WTC11 (cell line): ENCODE results near the gene UBC. TPM values are rescaled to one million over a fixed set of nuclear protein-coding genes. Genes with fewer than 3 reads are reported as not detected.

ENCODE experiments used
- ATAC-seq: fragments of 200-7000 bp; cut with Tn5 transposase; 2 replicates; pipeline ENCODE4 v1.10.0; 2021; ENCODE audit warnings: mild to moderate bottlenecking, moderate library complexity
- CTCF ChIA-PET: fragments of 300-600 bp; sonication (Branson Sonifier 250); formaldehyde crosslinking; loops from one replicate; lab custom pipeline; 2021; ENCODE audit warnings: antibody characterized with exemption; lab: Charles Lee
- POLR2A ChIA-PET: fragments of 350-600 bp; sonication (Branson Sonifier 250); formaldehyde crosslinking; loops from one replicate; lab custom pipeline; 2021; ENCODE audit warnings: antibody characterized with exemption; lab: Charles Lee
- DNase-seq: peaks from one replicate; pipeline ENCODE4 v3.0.0; 2021; ENCODE audit warnings: low spot score
- H3K27ac Mint-ChIP-seq: 2 replicates; pipeline ENCODE4 v1.8.0; 2021; ENCODE audit warnings: mixed read lengths
- H3K27me3 Mint-ChIP-seq: 2 replicates; pipeline ENCODE4 v1.8.0; 2021; ENCODE audit warnings: low read depth, mild to moderate bottlenecking, moderate library complexity, mixed read lengths
- H3K36me3 Mint-ChIP-seq: 2 replicates; pipeline ENCODE4 v1.8.0; 2021; ENCODE audit warnings: mixed read lengths
- H3K4me1 Mint-ChIP-seq: 2 replicates; pipeline ENCODE4 v1.8.0; 2022; ENCODE audit warnings: mixed read lengths
- H3K4me3 Mint-ChIP-seq: 2 replicates; pipeline ENCODE4 v1.8.0; 2021; ENCODE audit warnings: mild to moderate bottlenecking, moderate library complexity, mixed read lengths
- H3K9me3 Mint-ChIP-seq: 2 replicates; pipeline ENCODE4 v1.8.0; 2021; ENCODE audit warnings: mixed read lengths
- ATF1 ChIP-seq: sonication (generic); formaldehyde crosslinking; IDR thresholded peaks from 2 replicates; pipeline ENCODE4 v1.8.1; 2023; ENCODE audit warnings: mild to moderate bottlenecking, moderate library complexity, missing genetic modification reagents
- CREB1 ChIP-seq: sonication (generic); formaldehyde crosslinking; IDR thresholded peaks from 2 replicates; pipeline ENCODE4 v1.8.0; 2023; ENCODE audit warnings: mild to moderate bottlenecking, missing genetic modification reagents
- GABPB1 ChIP-seq: sonication (generic); formaldehyde crosslinking; IDR thresholded peaks from 2 replicates; pipeline ENCODE4 v1.8.1; 2023; ENCODE audit warnings: mild to moderate bottlenecking, missing genetic modification reagents
- NR3C1 ChIP-seq: sonication (generic); formaldehyde crosslinking; conservative IDR thresholded peaks from 2 replicates; pipeline ENCODE4 v1.8.1; 2023; ENCODE audit warnings: low read depth, mild to moderate bottlenecking, missing genetic modification reagents
- SMAD4 ChIP-seq: sonication (generic); formaldehyde crosslinking; IDR thresholded peaks from 2 replicates; pipeline ENCODE4 v1.8.0; 2022; ENCODE audit warnings: mild to moderate bottlenecking, missing genetic modification reagents
- ZNF219 ChIP-seq: sonication (generic); formaldehyde crosslinking; IDR thresholded peaks from 2 replicates; pipeline ENCODE4 v1.8.0; 2023; ENCODE audit warnings: missing genetic modification reagents, mild to moderate bottlenecking, borderline replicate concordance
- total RNA-seq: library from RNA; stranded (reverse); gene quantifications from 3 replicates; pipeline ENCODE4 v1.2.3, GENCODE V29; 2021
- TF ChIP-seq, protein P1 (sequence below): sonication (generic); formaldehyde crosslinking; IDR thresholded peaks from 2 replicates; pipeline ENCODE4 v1.8.1; 2023; ENCODE audit warnings: mild to moderate bottlenecking, missing genetic modification reagents, borderline replicate concordance
- TF ChIP-seq, protein P2 (sequence below): sonication (generic); formaldehyde crosslinking; IDR thresholded peaks from 2 replicates; pipeline ENCODE4 v1.8.1; 2022; ENCODE audit warnings: low read depth, missing genetic modification reagents, borderline replicate concordance
- TF ChIP-seq, protein P3 (sequence below): sonication (generic); formaldehyde crosslinking; conservative IDR thresholded peaks from 2 replicates; pipeline ENCODE4 v1.8.1; 2023; ENCODE audit warnings: mild to moderate bottlenecking, low read depth, missing genetic modification reagents, moderate library complexity
- TF ChIP-seq, protein P4 (sequence below): sonication (generic); formaldehyde crosslinking; IDR thresholded peaks from 2 replicates; pipeline ENCODE4 v1.8.0; 2022; ENCODE audit warnings: mild to moderate bottlenecking, missing genetic modification reagents
- TF ChIP-seq, protein P5 (sequence below): fragments of 200-600 bp; IDR thresholded peaks from 2 replicates; pipeline ENCODE4 v1.8.0; 2022; ENCODE audit warnings: antibody characterized with exemption

UBC gene
- total RNA-seq, 1 experiment from 2014 or later = 530 TPM

DNA sequence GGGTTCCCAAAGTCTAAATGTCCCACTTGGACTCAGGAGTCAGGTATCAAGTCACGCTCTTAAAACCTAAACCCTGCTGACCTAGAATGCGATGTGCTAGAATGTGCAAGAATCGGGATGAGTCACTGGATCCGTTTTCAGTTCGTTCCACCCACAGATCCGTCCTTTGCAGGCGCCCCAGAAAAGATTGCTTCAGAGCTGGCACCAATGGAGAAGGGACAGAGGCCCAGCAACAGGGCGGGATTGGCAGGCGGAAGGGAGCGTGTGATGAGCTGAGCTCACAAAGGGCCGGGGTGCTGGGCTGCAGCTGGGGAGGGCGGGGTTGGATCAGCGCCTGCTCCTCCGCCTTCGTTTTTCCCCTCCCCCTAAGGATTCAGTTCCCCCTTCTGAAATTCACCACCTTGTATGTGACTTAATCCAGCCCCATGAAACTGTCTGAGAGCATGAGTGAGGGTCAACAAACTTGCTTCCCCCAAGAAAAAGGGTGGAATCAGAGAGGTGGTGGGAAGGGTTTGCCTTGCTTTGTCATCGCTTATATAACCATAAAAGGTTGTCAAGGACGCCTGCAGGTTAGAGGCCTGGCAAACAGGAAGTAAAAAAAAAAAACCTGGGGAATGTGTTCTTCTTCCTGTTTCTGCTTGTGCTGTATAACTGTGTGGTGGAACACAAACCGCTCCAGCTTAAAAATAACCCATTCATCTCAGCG is 2.8 kb upstream of the UBC start (continued):
- TF ChIP-seq, protein P1, sequence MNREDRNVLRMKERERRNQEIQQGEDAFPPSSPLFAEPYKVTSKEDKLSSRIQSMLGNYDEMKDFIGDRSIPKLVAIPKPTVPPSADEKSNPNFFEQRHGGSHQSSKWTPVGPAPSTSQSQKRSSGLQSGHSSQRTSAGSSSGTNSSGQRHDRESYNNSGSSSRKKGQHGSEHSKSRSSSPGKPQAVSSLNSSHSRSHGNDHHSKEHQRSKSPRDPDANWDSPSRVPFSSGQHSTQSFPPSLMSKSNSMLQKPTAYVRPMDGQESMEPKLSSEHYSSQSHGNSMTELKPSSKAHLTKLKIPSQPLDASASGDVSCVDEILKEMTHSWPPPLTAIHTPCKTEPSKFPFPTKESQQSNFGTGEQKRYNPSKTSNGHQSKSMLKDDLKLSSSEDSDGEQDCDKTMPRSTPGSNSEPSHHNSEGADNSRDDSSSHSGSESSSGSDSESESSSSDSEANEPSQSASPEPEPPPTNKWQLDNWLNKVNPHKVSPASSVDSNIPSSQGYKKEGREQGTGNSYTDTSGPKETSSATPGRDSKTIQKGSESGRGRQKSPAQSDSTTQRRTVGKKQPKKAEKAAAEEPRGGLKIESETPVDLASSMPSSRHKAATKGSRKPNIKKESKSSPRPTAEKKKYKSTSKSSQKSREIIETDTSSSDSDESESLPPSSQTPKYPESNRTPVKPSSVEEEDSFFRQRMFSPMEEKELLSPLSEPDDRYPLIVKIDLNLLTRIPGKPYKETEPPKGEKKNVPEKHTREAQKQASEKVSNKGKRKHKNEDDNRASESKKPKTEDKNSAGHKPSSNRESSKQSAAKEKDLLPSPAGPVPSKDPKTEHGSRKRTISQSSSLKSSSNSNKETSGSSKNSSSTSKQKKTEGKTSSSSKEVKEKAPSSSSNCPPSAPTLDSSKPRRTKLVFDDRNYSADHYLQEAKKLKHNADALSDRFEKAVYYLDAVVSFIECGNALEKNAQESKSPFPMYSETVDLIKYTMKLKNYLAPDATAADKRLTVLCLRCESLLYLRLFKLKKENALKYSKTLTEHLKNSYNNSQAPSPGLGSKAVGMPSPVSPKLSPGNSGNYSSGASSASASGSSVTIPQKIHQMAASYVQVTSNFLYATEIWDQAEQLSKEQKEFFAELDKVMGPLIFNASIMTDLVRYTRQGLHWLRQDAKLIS (CRISPR knock-in tag) = no peak
- TF ChIP-seq, protein P2, sequence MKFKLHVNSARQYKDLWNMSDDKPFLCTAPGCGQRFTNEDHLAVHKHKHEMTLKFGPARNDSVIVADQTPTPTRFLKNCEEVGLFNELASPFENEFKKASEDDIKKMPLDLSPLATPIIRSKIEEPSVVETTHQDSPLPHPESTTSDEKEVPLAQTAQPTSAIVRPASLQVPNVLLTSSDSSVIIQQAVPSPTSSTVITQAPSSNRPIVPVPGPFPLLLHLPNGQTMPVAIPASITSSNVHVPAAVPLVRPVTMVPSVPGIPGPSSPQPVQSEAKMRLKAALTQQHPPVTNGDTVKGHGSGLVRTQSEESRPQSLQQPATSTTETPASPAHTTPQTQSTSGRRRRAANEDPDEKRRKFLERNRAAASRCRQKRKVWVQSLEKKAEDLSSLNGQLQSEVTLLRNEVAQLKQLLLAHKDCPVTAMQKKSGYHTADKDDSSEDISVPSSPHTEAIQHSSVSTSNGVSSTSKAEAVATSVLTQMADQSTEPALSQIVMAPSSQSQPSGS (CRISPR knock-in tag) = no peak
- TF ChIP-seq SMAD4 (CRISPR knock-in tag) (no peak), ATF1 (CRISPR knock-in tag) (no peak), CREB1 (CRISPR knock-in tag) (no peak)
- TF ChIP-seq, protein P3, sequence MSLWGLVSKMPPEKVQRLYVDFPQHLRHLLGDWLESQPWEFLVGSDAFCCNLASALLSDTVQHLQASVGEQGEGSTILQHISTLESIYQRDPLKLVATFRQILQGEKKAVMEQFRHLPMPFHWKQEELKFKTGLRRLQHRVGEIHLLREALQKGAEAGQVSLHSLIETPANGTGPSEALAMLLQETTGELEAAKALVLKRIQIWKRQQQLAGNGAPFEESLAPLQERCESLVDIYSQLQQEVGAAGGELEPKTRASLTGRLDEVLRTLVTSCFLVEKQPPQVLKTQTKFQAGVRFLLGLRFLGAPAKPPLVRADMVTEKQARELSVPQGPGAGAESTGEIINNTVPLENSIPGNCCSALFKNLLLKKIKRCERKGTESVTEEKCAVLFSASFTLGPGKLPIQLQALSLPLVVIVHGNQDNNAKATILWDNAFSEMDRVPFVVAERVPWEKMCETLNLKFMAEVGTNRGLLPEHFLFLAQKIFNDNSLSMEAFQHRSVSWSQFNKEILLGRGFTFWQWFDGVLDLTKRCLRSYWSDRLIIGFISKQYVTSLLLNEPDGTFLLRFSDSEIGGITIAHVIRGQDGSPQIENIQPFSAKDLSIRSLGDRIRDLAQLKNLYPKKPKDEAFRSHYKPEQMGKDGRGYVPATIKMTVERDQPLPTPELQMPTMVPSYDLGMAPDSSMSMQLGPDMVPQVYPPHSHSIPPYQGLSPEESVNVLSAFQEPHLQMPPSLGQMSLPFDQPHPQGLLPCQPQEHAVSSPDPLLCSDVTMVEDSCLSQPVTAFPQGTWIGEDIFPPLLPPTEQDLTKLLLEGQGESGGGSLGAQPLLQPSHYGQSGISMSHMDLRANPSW (CRISPR knock-in tag) = no peak
- TF ChIP-seq, protein P4, sequence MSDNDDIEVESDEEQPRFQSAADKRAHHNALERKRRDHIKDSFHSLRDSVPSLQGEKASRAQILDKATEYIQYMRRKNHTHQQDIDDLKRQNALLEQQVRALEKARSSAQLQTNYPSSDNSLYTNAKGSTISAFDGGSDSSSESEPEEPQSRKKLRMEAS (CRISPR knock-in tag) = peak; percentile 21; the same call in 1 of the 2 replicates
- TF ChIP-seq, protein P5, sequence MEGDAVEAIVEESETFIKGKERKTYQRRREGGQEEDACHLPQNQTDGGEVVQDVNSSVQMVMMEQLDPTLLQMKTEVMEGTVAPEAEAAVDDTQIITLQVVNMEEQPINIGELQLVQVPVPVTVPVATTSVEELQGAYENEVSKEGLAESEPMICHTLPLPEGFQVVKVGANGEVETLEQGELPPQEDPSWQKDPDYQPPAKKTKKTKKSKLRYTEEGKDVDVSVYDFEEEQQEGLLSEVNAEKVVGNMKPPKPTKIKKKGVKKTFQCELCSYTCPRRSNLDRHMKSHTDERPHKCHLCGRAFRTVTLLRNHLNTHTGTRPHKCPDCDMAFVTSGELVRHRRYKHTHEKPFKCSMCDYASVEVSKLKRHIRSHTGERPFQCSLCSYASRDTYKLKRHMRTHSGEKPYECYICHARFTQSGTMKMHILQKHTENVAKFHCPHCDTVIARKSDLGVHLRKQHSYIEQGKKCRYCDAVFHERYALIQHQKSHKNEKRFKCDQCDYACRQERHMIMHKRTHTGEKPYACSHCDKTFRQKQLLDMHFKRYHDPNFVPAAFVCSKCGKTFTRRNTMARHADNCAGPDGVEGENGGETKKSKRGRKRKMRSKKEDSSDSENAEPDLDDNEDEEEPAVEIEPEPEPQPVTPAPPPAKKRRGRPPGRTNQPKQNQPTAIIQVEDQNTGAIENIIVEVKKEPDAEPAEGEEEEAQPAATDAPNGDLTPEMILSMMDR = no peak
- TF ChIP-seq, all 79 proteins: peak for 11

DNA sequence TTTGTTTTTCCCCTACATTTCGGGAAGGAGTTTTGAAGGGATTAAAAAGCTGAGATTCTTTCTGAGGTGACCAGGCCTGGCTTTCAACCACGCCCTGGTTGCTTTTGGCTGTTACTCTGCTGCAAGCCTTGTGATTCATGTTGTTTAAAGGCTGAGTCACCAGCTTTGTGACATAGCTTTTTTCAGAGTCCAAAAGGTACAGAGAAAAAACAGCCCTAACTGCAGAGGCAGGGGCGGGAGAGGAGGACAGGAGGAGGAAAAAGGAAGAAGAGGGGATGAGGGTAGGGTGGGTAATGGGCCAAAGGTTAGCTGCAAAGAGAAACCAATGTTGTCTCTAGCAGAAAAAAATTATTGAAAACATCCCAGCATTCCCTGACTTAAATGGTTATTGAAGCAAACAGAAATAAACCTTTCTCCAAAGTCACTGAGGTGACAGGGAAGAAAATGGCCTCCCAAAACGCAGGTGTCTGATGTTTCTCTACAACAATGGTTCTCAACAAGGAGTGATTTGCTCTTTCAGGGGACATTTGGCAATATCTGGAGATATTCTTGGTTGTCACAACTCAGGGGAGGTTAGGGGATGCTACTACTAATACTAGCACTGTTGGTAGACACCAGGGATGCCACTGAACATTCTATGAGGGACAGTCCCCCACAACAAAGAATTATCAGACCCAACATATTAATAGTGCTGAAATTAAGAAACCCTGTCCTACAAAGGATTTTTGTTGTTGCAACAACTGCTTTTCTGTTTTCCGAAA is 2.1 kb upstream of the UBC start:
- POLR2A ChIA-PET = interaction anchor here (0.6 to 1.7 kb wide), 5 partner anchors 11 to 78 kb away, joined by 4 to 10 read pairs (median 5); no protein-coding TSS in a partner anchor
- TF ChIP-seq, protein P4 (CRISPR knock-in tag) = 0 out of 2 replicates have a peak, but pooled peaks have one; percentile 8
- no peak for TF ChIP-seq NR3C1
- TF ChIP-seq GABPB1 (CRISPR knock-in tag) = peak; percentile 58
- no peak for TF ChIP-seq ZNF219 (CRISPR knock-in tag)
- peak overlapping the region; percentile 82 for H3K4me3 Mint-ChIP-seq
- H3K27ac Mint-ChIP-seq = peak overlapping the region; percentile 100
- H3K27me3 Mint-ChIP-seq = no peaks in the 10 kb centered on the region
- CTCF ChIA-PET = interaction anchor here (5.7 to 5.8 kb wide), 2 partner anchors 10 to 24 kb away, joined by 35 to 41 read pairs; no protein-coding TSS in a partner anchor
- no peaks in the 10 kb centered on the region for H3K9me3 Mint-ChIP-seq
- H3K36me3 Mint-ChIP-seq = peaks cover 25% of the 10 kb centered on the region
- H3K4me1 Mint-ChIP-seq = peaks cover 78% of the 10 kb centered on the region
- no peak for DNase-seq
- no peak for ATAC-seq
